NCI-H146 treated with DMSO at 0.1 percent for 48 hours (cell line): ENCODE results near the gene LLGL2.

Experiments
- DNase-seq: peaks from one replicate; lab custom pipeline; 2025; ENCODE audit not compliant: unreplicated experiment; lab: John Stamatoyannopoulos, UW

LLGL2 gene

DNA sequence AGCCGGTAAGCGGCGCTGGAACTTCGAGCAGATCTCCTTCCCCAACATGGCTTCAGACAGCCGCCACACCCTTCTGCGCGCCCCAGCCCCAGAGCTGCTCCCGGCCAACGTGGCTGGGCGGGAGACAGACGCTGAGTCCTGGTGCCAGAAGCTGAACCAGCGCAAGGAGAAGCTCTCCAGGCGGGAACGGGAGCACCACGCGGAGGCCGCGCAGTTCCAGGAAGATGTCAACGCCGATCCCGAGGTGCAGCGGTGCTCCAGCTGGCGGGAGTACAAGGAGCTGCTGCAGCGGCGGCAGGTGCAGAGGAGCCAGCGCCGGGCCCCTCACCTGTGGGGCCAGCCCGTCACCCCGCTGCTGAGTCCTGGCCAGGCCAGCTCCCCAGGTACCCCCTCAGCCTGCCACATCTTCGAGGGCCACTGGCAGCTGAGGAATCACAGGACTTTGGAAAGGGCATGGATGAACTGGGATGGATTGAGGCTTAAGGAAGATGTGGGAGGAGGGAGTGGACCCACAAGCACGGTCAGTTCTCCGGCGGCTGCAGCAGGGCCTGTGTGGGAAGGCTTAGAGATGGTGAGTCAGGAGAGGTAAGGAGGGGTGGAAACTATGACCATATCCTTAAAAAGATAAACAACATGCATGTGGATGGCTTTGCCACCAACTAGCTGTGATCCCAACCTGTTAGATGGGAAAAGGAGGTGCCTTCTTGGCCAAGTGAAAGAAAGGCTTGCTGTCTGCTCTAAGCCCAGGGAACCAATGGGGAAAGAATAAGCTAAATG is 3.4 kb upstream of the LLGL2 start:
- no peak for DNase-seq

DNA sequence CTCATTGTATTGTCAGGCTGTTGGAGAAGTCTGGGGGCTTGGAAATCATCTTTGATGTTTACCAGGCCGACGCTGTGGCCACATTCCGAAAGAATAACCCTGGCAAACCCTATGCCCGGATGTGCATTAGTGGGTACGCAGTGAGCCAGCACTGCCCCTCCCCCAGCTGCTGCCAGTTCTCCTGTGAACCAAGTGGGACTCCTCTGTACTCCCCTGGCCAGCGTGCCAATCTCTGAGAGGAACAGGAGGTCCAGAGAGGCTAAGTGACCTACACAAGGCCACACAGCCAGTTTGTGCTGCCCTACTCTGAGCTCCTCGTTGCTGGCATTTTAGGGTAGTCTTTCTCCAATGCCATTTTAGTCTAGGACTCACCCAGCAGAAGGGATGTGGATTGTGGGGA is 1.9 kb upstream of the LLGL2 start:
- DNase-seq, result no peak

DNA sequence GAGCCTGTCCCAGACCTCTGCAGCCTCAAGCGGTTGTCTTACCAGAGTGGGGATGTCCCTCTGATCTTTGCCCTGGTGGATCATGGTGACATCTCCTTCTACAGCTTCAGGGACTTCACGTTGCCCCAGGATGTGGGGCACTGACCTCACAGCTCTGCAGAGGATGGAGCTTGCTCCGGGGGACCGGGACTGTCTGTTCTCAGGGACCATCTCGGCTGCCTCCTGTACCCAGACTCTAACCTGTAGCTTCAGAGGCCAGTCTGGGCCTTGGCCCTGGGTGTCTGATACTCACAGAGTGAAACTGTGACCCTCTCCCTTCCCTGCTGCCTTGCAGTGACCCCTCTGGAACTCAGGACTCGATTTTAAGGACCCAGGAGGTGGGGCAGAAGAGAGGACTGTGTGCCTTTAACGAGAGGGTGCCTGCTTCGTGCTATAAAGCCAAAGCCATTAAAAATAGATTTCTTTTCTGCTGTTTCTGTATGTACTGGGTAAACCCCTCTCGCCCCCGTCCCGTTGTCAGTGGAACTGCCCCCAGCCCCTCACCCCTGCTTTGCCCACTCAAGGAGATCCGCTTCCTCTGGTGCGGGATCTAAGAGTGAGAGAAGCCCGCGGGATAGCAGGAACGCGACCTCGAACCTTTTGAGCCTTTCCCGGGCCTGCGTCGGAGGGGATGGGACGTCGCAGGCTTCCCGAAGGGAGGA is 1.1 kb upstream of the LLGL2 start:
- no peak for DNase-seq

DNA sequence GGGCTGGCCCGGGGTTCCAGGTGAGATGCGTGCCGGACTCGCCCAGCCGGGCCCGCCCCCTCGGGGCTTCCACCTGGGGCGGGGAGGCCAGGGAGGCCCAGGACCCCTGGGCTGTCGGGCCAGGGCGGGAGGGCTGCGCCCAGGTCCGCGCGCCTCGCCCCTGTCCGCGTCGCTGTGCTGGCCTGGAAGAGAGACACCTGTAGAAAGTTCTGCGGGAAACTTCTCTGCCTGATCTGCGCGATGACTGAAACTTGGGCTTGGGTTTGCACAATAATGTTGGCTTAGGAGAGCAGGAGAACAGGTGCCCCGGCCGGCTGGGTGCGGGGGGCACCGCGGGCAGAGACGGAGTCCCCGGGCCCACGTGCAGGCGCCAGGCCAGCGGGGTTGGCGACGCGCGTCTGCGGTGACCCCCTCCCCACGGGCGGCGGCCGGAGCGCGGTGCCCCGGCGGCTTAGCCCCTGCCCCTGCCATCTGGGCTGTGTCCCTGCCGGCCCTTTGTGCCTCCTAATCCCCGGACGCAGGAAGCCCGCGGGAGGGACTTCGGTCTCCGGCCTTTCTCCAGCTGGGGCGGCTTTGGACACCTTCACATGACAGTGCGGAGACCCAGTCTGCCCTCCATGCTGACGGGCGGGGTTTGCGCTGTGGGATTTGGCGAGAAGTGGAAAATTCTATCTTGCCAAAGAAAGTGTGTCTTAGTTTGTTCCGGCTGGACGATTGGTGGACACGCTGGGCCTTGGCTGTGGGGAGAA is 483 bp downstream of the LLGL2 start:
- DNase-seq, result no peak

DNA sequence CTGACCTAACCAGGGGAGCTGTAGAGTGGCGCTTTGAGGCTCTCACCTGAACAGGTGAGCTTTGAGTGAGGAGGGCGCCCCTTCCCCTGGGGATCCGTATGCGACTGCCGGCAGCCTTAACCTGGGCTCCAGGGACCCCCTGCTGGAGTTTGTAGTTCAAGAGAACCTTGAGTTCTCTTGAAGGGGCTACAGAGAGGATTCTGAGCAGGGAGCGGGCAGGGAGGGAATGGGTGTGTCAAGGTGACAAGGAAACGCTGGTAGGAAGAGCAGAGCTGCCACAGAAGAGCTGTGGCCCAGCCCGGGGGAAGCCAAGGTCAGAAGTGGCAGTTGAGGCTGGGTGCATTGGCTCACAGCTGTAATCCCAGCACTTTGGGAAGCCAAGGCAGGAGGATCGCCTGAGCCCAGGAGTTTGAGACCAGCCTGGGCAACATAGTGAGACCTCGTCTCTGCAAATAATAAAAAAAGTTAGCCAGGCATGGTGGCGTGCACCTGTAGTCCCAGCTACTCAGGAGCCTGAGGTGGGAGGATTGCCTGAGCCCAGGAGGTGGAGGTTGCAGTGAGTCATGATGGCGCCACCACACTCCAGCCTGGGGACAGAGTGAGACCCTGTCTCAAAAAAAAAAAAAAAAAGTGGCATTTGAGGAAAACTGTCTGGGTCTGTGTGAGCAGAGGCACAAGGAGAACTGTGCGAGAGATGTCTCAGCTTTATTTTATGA is 1.2 kb downstream of the LLGL2 start:
- DNase-seq, result no peak

DNA sequence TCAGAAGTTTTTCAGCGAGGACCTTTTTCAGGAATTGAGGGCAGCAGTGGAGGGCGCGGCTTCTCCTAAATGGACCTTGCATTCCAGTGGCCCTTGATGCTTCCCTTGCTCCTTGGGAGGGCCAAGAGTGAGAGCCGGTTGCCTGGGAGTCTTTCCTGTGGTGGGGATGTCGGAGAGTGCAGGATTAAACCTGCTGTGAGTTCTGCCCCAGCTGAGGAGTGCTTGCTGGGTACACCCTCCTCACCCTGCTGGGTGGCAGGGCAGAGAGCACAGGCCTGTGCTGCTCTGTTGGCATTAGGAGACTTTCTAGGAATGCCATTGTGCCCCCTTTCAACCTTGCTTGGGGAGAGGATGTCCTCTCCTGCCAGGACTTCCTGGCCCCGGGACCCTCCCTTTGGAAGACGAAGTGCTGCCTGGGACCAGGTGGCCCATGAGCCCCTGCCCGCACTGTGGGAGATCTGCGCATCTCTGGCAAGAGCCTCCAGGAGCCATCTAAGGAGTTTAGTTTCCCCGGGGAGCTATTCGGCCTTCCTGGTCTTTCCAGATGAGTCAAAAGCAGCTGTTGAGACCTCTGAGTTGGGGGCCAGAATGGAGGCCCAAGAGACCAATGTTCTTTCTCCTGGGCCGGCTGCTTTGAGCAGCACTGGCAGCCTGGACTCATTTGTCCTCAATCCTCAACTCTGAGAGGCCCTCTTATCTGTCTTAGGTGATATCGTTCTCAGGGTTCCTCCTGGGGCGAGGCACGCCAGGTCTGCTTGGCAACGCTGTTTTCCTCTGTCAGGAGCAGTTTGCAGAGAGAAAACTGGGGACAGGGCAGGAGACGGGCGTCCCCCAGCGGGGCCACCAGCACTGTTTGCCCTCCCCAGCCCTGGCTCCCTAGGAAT is 5.6 kb downstream of the LLGL2 start:
- DNase-seq, result no peak

DNA sequence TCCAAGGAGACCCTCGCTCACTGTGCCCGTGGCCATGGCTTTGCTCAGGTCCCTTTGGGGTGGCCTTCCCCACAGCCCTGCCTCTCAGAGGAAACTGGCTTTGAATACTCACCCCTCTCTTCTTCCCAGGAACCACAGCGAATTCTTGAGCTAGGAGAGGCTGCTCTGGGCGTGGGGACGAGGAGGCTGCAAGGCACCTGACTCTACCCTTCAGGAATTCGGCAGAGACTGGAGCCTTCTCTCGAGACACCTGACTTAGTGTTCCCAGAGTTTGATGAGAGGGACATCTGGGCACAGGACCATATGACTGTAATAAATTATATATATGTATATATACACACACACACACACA is 6.2 kb downstream of the LLGL2 start:
- no peak for DNase-seq

DNA sequence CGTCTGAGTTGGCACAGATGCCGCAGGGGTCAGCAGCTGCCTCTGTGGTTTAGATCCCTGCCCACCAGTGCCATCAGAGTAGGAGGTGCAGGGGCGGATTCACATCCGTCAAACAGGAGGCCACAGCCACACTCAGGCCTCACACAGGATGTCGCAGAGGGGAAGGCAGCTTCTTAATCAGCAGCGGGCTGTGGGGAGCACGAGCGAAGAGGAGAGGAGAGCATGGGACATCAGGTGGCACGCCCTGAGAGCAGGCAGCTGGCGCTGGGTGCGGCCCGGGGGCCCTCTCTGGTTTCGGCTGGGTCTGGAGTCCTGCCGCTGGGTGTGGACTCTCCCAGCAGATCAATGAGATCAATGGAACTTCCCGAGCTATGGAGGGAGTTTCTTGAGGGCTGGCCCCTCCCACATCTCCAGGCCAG is 9.6 kb downstream of the LLGL2 start:
- DNase-seq, result no peak

DNA sequence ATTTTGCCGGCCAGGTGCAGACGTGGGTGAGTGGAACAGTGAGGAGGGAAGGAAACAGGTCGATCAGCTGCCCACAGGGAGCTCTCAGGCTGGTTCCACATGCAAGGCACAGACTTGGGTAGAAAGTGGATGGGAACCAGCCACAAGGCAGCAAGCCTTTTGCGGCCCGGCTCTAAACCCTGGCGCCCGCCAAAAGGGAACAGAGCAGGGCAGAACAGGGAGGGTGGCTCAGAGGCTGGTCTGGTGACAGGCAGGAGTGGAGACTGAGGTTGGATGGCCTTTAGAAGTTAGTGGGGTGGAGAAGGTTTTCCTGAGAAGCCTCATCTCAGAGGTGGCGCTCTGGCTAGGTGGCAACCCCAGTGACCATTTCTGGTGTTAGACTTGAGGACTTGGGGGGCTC is 10.4 kb downstream of the LLGL2 start:
- DNase-seq, result no peak

DNA sequence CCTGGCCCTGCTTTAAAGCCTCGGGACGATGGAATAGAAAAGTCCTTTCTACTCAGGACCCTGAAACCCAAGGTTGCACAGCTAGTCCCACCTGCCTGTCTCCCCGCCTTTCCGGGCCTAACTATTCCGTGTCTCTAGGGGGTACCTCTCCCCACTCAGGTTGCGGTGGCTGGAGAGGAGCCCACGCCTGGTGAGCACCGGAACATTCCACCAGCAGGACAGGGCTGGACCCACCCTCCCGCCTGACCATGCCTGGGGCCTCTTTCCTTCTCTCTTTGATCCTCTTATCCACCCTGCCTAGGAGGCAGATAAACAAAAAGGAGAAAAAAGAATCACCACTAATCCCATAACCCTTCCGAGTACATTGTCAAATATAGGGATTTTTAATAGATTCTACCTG is 10.9 kb downstream of the LLGL2 start:
- DNase-seq, result no peak

DNA sequence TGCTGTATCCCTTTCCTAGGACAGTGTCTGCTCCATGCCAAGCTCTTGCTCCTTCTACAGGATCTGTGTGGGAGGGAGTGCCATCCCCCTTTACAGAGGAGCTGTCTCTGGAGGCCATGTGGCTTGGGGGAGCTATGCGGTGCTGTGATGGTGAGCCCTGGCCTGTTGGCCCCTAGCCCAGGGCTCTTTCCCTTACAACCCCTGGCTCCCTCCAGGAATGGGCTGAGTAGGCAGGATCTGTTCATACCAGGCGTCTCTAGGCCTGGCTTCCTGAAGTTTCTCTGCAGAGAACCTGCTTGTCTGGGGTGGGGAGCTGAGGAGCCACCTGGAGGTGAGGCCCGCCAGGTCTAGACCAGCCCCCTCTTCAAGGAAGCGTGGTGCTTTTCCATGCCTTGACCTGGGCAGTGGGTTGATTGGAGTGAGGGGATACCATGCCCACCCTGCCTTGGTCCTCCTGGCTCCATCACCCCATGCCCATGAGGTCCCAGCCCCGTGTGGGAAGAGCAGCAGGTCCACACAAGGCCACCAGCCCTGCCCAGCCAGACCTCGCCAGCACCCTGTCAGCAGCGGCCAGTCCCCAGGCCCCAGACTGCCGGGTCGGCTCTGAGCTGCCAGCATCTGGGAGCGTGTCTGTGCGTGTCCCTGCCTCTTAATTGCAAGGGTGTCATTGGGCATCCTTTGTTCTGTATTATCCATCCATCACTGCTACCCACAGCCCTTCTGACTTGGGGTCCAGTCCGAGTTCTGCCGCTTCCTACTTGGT is 14.7 kb downstream of the LLGL2 start:
- DNase-seq, result no peak

DNA sequence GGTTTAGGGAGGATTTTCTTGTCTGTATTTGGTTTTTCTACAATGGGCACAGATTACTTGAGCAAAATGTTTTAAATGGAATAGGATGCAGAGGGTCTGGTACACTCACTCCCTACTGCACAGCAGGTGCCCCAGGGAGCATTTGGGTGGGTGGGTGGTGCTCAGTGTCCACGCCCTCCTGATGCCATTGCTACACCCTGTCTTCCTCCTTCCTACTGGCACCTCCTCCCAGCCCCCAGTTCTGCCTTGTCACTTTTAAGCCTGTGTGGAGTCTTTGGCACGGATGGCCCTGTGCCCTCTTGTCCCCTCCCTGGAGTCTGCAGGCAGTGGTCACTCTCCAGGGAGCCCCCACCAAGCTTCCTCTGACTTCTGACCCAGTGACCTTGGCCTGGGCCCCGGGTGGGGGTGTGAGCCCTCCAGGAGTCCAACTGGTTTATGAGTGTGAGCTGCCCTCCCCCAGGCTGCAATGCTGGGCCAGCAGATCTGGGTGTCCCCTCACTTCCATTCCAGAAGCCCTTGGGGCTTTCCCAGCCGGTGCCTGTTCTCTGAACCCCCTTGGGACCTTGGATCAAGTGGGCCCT is 15.5 kb downstream of the LLGL2 start:
- DNase-seq, result no peak

DNA sequence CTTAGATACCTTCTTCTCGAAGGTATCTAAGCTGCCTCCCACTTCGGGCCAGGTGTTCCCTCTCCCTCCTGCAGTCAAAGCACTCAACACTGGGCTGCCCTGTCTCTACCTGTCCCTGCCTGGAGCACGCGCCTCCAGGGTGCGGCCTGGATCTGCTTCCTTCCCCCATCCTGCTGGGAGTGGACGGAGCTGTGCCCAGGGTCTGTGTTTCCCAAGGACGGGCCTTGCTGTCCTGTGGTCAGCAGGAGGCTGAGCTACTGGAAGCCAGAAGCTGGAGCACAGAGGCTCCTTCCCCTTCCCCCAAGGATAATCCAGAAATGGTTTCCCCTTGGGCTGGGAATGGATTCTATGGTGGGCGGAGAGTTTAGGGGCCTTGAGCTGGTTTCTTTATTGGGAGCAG is 16.7 kb downstream of the LLGL2 start:
- DNase-seq, result no peak

DNA sequence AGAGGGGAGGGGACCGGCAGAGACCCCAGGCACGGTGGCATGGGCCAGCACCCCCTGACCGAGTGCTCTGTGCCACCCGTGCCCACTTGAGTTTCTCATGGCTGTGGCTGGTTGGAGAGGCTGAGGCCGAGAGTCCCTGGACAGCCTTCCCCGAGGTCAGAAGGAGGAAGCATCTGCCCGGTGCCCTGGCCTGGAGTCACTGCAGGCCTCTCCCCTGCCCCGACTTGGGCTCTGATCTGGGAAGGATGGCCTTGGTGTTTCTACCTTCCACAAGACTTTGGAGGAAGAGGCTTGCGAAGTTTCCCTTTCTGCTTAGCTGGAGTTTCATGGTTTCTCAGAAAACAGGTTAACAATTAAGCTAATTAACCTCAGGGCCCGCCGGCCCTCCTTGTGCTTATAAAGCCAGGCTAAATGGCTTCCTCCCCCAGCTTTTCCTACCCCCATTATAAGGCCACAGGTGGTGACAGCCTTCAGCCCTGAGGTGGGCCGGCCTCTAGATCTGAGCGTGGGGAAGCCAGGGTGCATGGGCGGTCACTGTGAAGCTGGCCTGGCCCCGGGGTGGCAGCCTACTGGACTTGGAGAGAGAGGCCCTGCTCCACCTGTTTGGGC is 17.3 kb downstream of the LLGL2 start:
- no peak for DNase-seq

DNA sequence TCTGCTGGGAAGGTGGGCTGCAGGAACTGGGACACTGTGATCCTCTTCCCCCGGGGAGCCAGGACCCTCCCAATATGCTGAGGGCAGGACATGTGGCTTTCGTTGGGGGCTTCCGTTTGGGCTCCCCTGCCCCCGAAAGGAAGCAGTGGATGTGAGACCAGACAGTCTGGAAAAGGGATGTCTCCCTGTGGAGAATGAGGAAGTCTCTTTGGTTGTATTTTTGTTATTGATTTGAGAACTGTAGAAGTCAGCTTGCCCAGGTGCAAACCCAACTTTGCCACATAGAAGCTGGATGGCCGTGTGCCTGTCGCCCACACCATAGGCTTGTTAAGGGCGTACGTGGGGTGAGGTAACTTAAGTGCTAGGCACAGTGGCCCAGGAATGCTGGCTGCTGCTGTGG is 18.8 kb downstream of the LLGL2 start:
- DNase-seq, result no peak

DNA sequence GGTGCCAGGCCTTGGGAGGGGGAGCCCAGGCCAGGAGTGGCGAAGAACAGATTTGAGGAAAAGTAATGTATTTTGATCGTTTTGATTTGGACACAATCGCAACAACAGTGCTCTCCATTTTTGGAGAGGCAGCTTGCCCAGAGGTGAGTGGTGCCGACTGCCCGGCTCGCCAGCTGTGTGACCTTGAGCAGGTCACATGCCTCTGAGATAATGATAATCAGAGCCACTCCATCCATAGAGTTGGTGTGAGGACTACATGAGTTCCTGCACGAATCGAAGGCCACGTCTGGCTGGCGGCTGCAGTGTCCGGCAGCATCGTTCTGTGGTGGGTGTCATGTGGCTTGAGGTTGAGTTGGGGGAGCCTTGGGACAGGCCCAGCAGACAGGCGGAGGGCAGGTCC is 20.7 kb downstream of the LLGL2 start:
- DNase-seq, result no peak

DNA sequence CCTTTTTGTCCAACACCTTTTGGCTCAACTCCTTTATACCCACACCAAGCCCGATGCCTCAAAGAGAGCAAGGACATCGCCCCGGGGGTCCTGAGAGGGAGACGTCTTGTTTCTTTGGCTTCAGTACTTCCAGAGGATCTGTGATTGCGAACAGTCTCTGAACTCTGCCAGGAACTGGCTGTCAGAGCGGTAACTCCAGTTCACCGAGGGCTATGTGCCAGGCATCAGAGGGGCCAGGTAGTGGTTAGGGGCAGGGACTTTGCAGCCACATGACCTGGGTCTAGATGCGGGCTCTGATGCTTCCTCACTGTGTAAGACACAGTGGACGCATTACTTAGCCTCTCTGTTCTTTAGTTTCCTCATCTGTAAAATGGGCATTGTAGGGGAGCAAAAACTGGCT is 21.6 kb downstream of the LLGL2 start:
- DNase-seq, result no peak

DNA sequence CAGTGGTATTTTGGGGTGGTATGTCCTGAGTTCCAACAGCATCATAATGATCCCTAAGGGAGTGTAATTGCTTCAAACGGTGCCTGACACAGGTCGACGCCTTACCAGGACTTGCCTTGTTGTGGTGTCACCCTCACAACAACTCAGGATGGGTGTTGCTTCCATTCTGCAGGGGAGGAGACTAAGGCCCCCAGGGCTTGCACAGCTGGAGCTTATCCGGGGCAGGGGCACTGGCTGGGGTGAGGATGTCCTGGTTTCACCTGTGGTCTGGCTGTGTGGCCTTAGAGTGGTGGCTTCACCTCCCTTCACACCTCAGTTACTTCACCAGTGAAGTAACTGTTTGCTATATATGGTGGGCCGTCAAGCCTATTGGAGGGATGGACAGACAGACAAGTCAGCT is 23.3 kb downstream of the LLGL2 start:
- no peak for DNase-seq
